Thoracic aorta (tissue), 2 donors: ENCODE measurements around the gene RGS2. TPM values are rescaled to one million over a fixed set of nuclear protein-coding genes. Genes with fewer than 3 reads are reported as not detected.

Source experiments
- ATAC-seq: fragments of 150-250 bp; one replicate; pipeline ENCODE4 v1.8.0; 2017; ENCODE audit warnings: low read depth; ENCODE audit not compliant: insufficient number of reproducible peaks, low FRiP score
- DNase-seq: peaks from one replicate; pipeline ENCODE4 v3.0.0-alpha.2; 2020; ENCODE audit warnings: low spot score
- H3K27ac ChIP-seq, 2 donors: fragments of 200-600 bp; sonication (generic); 1 replicate in 1 of 2; 2 replicates in 1 of 2; pipeline ENCODE4 v1.5.1; 2016; ENCODE audit warnings: mild to moderate bottlenecking in 2 of 2, moderate library complexity in 2 of 2
- H3K27me3 ChIP-seq: fragments of 200-600 bp; sonication (generic); replicated peaks from 2 replicates; pipeline ENCODE4 v1.6.0; 2016; ENCODE audit warnings: mild to moderate bottlenecking; ENCODE audit not compliant: insufficient read depth
- H3K36me3 ChIP-seq: fragments of 200-600 bp; sonication (generic); one replicate; pipeline ENCODE4 v1.5.1; 2016
- H3K4me1 ChIP-seq, 2 donors: fragments of 200-600 bp; sonication (generic); 1 replicate in 1 of 2; 2 replicates in 1 of 2; pipeline versions ENCODE4 v1.5.1 to v1.6.0; 2016; ENCODE audit warnings: low read depth in 2 of 2, mild to moderate bottlenecking in 1 of 2; ENCODE audit not compliant: control insufficient read depth in 1 of 2
- H3K4me3 ChIP-seq: fragments of 200-600 bp; sonication (generic); 2 replicates; pipeline ENCODE4 v1.5.1; 2016; ENCODE audit warnings: mild to moderate bottlenecking
- H3K9me3 ChIP-seq: fragments of 200-600 bp; sonication (generic); 2 replicates; pipeline ENCODE4 v1.5.1; 2016
- total RNA-seq, 2 donors: library from RNA; depleted of rRNA; stranded (reverse); fragments of >200 nt; gene quantifications; one replicate each; pipeline versions ENCODE4 v1.1.0 to v1.2.3, GENCODE V29; 2016
- TF ChIP-seq, protein P1 (sequence below): fragments of 200-600 bp; sonication (generic); IDR thresholded peaks from one replicate; pipeline ENCODE4 v1.5.1; 2019; ENCODE audit warnings: antibody characterized with exemption

RGS2 gene
- total RNA-seq, 2 donors from 2014 or later: 85.2 to 188 TPM

DNA sequence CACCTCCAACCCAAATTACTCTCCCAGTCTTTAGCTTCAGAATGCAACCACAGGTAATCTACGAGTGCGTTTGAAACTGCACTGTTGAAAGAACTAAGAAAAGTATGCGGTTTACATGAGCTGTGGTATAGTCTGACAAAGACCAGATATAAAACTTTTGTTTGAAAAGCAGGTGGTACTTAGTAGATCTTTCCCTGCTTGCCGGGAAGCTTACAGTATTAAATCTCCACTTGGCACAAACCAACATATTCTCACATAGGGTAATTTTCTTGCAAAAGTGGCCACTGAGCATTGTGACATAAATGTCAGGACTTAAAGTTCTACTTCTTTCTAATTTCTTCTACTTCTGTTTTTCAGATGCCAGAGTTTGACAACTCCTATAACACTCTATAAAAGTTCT, 8.4 kb downstream of the RGS2 start:
- no peaks in the 10 kb centered on the region for H3K36me3 ChIP-seq
- DNase-seq (no peak), ATAC-seq (no peak)
- H3K4me3 ChIP-seq: no peak overlapping the region
- TF ChIP-seq, protein P1, sequence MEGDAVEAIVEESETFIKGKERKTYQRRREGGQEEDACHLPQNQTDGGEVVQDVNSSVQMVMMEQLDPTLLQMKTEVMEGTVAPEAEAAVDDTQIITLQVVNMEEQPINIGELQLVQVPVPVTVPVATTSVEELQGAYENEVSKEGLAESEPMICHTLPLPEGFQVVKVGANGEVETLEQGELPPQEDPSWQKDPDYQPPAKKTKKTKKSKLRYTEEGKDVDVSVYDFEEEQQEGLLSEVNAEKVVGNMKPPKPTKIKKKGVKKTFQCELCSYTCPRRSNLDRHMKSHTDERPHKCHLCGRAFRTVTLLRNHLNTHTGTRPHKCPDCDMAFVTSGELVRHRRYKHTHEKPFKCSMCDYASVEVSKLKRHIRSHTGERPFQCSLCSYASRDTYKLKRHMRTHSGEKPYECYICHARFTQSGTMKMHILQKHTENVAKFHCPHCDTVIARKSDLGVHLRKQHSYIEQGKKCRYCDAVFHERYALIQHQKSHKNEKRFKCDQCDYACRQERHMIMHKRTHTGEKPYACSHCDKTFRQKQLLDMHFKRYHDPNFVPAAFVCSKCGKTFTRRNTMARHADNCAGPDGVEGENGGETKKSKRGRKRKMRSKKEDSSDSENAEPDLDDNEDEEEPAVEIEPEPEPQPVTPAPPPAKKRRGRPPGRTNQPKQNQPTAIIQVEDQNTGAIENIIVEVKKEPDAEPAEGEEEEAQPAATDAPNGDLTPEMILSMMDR: no peak
- no peaks in the 10 kb centered on the region for H3K27me3 ChIP-seq
- H3K9me3 ChIP-seq: no peaks in the 10 kb centered on the region
- H3K4me1 ChIP-seq: peaks cover 0 to 16% of the 10 kb centered on the region in 2 donors
- no peak overlapping the region for H3K27ac ChIP-seq

DNA sequence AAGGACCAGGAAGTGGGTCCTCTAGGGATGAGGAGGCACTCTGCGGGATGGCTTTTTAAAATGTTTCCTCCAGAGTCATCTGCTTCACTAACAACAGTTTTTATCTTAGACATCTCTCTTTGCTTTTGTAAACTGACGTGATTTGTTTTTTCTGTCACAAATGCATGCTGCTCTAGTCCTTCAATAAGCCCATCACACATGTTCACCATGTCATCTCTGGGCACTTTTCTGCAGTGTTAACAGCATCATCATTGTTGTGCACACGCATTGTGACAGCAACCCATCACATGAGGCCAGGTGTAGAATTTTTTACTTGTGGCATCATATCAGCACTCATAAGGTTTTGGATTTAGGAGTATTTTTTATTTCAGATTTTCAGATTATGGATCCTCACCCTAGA, 12.5 kb downstream of the RGS2 start:
- Histone ChIP-seq H3K36me3 (no peaks in the 10 kb centered on the region), H3K27ac (no peak overlapping the region), H3K4me3 (no peak overlapping the region), H3K4me1 (peaks cover 0 to 13% of the 10 kb centered on the region in 2 donors), H3K27me3 (no peaks in the 10 kb centered on the region), H3K9me3 (no peaks in the 10 kb centered on the region)
- DNase-seq (no peak), ATAC-seq (no peak)
- TF ChIP-seq, protein P1: no peak

DNA sequence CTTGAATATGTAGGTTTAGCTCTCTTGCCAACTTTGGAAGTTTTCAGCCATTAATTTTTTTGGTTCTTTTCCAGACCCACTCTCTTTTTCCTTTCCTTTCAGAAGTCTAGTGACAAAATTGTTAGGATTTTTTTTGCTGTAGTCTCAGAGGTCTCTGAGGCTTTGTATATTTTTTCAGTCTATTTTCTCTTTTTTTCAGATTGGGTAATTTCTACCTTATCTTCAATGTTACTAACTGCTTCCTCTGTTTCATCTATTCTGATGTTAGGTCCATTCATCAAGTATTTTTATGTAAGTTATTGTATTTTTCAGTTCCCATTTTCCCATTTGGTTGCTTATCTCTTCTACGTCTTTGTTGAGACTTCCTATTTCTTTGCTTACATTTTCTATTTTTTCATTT, 15.7 kb downstream of the RGS2 start:
- H3K27ac ChIP-seq: peak overlapping the region in 1 of 2 donors; percentile 24
- H3K36me3 ChIP-seq: no peaks in the 10 kb centered on the region
- H3K4me3 ChIP-seq: no peak overlapping the region
- no peaks in the 10 kb centered on the region for H3K9me3 ChIP-seq
- no peak for DNase-seq
- H3K4me1 ChIP-seq: peaks cover 9 to 31% of the 10 kb centered on the region in 2 donors
- TF ChIP-seq, protein P1: no peak
- ATAC-seq: no peak
- H3K27me3 ChIP-seq: no peaks in the 10 kb centered on the region

DNA sequence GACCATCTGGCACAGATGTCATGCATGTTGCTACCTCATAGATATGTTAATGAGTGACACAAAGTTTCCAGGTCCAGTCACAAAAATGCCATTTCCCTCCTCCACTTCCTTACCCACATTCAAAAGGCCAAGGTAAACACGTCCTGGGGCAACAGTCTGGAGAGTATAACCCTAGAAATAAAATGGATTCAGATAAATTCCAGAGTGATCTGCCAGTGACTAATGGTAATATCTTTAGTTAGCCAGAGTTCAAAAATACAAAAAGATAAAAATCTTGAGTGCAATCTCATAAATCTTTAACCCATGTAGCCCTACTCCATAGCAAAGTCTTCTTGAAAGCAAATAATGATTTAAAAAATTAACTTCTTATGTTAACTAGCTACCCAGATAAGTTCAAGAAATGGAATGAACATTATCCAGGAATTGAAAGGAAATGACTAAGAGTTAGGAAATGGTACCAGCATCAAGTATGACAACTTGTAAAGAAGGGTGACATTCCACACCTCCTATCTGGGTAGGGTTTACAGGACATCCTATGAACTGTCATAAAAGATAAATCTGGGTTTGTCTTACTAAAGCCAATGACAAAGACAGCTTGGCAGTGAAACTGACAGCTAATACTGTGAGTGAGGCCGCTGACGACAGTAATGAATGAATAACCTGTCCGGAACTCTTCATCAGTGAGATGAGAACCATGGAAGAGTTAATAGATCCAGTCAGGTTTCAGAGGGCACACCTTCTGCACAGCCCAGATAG, 18.1 kb downstream of the RGS2 start:
- no peak overlapping the region for H3K4me3 ChIP-seq
- H3K27me3 ChIP-seq: no peaks in the 10 kb centered on the region
- H3K9me3 ChIP-seq: no peaks in the 10 kb centered on the region
- H3K27ac ChIP-seq: peak overlapping the region; percentile 41 to 59
- H3K4me1 ChIP-seq: peaks cover 9 to 31% of the 10 kb centered on the region in 2 donors
- TF ChIP-seq, protein P1: no peak
- no peaks in the 10 kb centered on the region for H3K36me3 ChIP-seq
- peak; percentile 75 for ATAC-seq
- DNase-seq: peak; percentile 6

DNA sequence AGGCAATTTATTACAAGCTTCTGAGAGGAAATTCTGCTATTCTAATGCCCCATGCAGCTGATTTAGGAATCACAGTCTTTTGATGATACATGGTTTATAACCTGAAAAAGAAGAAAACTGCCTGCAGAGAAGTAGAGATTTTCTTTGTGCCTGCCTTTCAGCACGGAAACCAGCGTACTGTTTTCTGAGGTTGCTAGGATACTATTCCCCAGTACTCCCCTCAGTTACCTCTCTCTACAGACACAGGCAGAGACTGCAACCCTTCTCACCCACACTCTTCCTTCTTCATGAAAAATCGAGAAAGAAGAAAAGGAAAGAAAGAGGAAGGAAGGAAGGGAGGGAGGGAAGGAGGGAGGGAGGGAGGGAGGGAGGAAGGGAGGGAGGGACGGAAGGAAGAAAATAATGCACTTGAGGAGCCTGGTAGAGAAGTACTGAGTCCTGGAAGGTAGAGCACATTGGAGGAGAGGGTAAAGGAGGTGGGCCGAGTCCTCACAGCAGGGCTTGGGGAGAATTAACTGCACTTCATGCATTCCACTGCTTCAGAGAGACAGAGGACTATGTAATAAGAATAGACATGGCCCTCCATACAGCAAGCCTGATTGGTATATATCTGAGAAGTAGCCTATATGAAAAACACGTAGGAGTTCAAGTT, 21.9 kb downstream of the RGS2 start:
- H3K27me3 ChIP-seq: no peaks in the 10 kb centered on the region
- no peaks in the 10 kb centered on the region for H3K36me3 ChIP-seq
- no peak overlapping the region for H3K4me3 ChIP-seq
- ATAC-seq (no peak), DNase-seq (no peak)
- H3K9me3 ChIP-seq: no peaks in the 10 kb centered on the region
- H3K4me1 ChIP-seq: peaks cover 20 to 45% of the 10 kb centered on the region in 2 donors
- no peak overlapping the region for H3K27ac ChIP-seq
- TF ChIP-seq, protein P1: no peak
